ENCODE data around the gene PTAFR. TPM values are rescaled to one million over a fixed set of nuclear protein-coding genes. Genes with fewer than 3 reads are reported as not detected.

Gene PTAFR
- polyA plus RNA-seq, 1 donor (not counting 4 experiments of a cell fraction or from before 2014, with no cell fraction given) = 19.6 TPM

DNA sequence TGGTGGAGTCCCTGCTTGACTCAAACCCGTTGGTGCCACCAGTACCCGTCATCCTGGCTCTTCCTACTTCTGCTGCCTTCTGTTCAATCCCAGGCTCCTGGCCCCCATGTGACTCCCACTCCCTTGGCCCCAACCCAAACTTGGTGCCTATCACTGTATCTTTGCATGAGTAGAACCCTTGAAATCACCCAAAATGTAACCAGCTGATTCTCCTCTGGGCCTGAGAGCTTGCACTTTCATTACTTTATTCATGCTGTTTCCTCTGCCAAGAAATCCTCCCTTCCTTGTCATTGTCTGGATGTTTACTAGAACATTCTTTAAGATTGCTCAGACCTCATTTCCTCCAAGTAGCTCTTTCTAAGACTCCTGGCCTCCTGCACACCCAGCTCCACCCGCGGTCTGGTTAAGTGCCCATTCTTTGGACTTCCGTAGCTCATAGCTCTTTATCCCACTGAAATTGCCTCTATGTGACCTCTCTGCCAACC lies 15.7 kb downstream of the PTAFR start:
- H3K27ac ChIP-seq (ENCODE audit: control insufficient read depth, insufficient read depth, low read length) = no peak overlapping the region
- DNase-seq (ENCODE audit: low read depth, low spot score) = no peak
- no peak overlapping the region for H2AFZ ChIP-seq (ENCODE audit: control insufficient read depth, low read length)
- H3K4me1 ChIP-seq (ENCODE audit: control insufficient read depth, extremely low read depth, insufficient read depth, low read length) = peaks cover 17% of the 10 kb centered on the region
- peak; percentile 67 for FAIRE-seq
- no peaks in the 10 kb centered on the region for H3K27me3 ChIP-seq (ENCODE audit: control insufficient read depth, extremely low read depth, insufficient read depth, low read length)
- H3K4me2 ChIP-seq (ENCODE audit: control insufficient read depth, extremely low read depth, insufficient read depth, low read depth, low read length) = no peak overlapping the region
- no peaks in the 10 kb centered on the region for H3K9me3 ChIP-seq (ENCODE audit: control insufficient read depth, low read depth, low read length)
- no peaks in the 10 kb centered on the region for H3K9me1 ChIP-seq (ENCODE audit: control insufficient read depth, extremely low read depth, insufficient read depth, low read length)
- no peak overlapping the region for H3K4me3 ChIP-seq (ENCODE audit: control insufficient read depth in 2 of 3, extremely low read depth in 1 of 3, insufficient read depth in 2 of 3, low read depth in 1 of 3, low read length in 3 of 3)
- no peaks in the 10 kb centered on the region for H3K36me3 ChIP-seq (ENCODE audit: control insufficient read depth in 2 of 2, extremely low read depth in 1 of 2, insufficient read depth in 2 of 2, low read length in 2 of 2)
- H3K79me2 ChIP-seq (ENCODE audit: control insufficient read depth, insufficient read depth, low read length) = no peaks in the 10 kb centered on the region
- H4K20me1 ChIP-seq (ENCODE audit: control insufficient read depth, extremely low read depth, insufficient read depth, low read length) = no peaks in the 10 kb centered on the region
- dilution Hi-C loops (cut with MboI; ENCODE audit: extremely low pct_ligation_motif_present, low sequenced_read_pairs) = no loop called here
- no peak for TF ChIP-seq EZH2 (IDR thresholded peaks at IDR 0.05; ENCODE audit: low read length)
- TF ChIP-seq, protein P1, sequence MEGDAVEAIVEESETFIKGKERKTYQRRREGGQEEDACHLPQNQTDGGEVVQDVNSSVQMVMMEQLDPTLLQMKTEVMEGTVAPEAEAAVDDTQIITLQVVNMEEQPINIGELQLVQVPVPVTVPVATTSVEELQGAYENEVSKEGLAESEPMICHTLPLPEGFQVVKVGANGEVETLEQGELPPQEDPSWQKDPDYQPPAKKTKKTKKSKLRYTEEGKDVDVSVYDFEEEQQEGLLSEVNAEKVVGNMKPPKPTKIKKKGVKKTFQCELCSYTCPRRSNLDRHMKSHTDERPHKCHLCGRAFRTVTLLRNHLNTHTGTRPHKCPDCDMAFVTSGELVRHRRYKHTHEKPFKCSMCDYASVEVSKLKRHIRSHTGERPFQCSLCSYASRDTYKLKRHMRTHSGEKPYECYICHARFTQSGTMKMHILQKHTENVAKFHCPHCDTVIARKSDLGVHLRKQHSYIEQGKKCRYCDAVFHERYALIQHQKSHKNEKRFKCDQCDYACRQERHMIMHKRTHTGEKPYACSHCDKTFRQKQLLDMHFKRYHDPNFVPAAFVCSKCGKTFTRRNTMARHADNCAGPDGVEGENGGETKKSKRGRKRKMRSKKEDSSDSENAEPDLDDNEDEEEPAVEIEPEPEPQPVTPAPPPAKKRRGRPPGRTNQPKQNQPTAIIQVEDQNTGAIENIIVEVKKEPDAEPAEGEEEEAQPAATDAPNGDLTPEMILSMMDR (optimal IDR thresholded peaks at IDR 0.05 in 1 of 3, IDR thresholded peaks at IDR 0.05 in 1 of 3, conservative IDR thresholded peaks at IDR 0.05 in 1 of 3; ENCODE audit: extremely low read depth in 1 of 3, insufficient read depth in 2 of 3, low read length in 3 of 3) = no peak
- no peak overlapping the region for H3K9ac ChIP-seq (ENCODE audit: control insufficient read depth, extremely low read depth, insufficient read depth, low read length)

DNA sequence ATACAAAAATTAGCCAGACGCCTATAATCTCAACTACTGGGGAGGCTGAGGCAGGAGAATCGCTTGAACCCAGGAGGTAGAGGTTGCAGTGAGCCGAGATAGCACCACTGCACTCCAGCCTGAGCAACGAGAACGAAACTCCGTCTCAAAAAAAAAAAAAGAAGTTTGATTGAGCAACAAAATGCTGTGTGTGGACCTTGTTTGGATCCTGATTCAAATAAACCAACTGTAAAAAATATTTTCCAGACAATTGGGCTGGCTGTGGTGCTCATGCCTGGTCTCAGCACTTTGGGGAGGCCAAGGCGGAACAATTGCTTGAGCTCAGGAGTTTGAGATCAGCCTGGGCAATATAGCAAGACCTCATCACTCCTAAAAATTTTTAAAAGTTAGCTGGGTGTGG lies 16.8 kb downstream of the PTAFR start:
- H3K9me1 ChIP-seq (ENCODE audit: control insufficient read depth, extremely low read depth, insufficient read depth, low read length) = no peaks in the 10 kb centered on the region
- no peaks in the 10 kb centered on the region for H3K27me3 ChIP-seq (ENCODE audit: control insufficient read depth, extremely low read depth, insufficient read depth, low read length)
- H3K79me2 ChIP-seq (ENCODE audit: control insufficient read depth, insufficient read depth, low read length) = no peaks in the 10 kb centered on the region
- no peaks in the 10 kb centered on the region for H3K36me3 ChIP-seq (ENCODE audit: control insufficient read depth in 2 of 2, extremely low read depth in 1 of 2, insufficient read depth in 2 of 2, low read length in 2 of 2)
- no peak for DNase-seq (ENCODE audit: low read depth, low spot score)
- dilution Hi-C loops (cut with MboI; ENCODE audit: extremely low pct_ligation_motif_present, low sequenced_read_pairs) = no loop called here
- no peak overlapping the region for H3K4me2 ChIP-seq (ENCODE audit: control insufficient read depth, extremely low read depth, insufficient read depth, low read depth, low read length)
- H3K9me3 ChIP-seq (ENCODE audit: control insufficient read depth, low read depth, low read length) = no peaks in the 10 kb centered on the region
- no peak overlapping the region for H2AFZ ChIP-seq (ENCODE audit: control insufficient read depth, low read length)
- peaks cover 17% of the 10 kb centered on the region for H3K4me1 ChIP-seq (ENCODE audit: control insufficient read depth, extremely low read depth, insufficient read depth, low read length)
- H3K9ac ChIP-seq (ENCODE audit: control insufficient read depth, extremely low read depth, insufficient read depth, low read length) = no peak overlapping the region
- H3K4me3 ChIP-seq (ENCODE audit: control insufficient read depth in 2 of 3, extremely low read depth in 1 of 3, insufficient read depth in 2 of 3, low read depth in 1 of 3, low read length in 3 of 3) = no peak overlapping the region
- H3K27ac ChIP-seq (ENCODE audit: control insufficient read depth, insufficient read depth, low read length) = no peak overlapping the region
- no peaks in the 10 kb centered on the region for H4K20me1 ChIP-seq (ENCODE audit: control insufficient read depth, extremely low read depth, insufficient read depth, low read length)
- TF ChIP-seq, protein P1 (optimal IDR thresholded peaks at IDR 0.05 in 1 of 3, IDR thresholded peaks at IDR 0.05 in 1 of 3, conservative IDR thresholded peaks at IDR 0.05 in 1 of 3; ENCODE audit: extremely low read depth in 1 of 3, insufficient read depth in 2 of 3, low read length in 3 of 3) = no peak
- TF ChIP-seq EZH2 (IDR thresholded peaks at IDR 0.05; ENCODE audit: low read length) = no peak
- FAIRE-seq = no peak

All from keratinocyte (primary cell).